Stromal cell of bone marrow (primary cell): ENCODE results near the gene NCOA1.
A peak's percentile ranks its signal among the peaks of the same experiment; 100 is the strongest.
"Not testable (repeated sequence)": the region's sequence is repeated elsewhere in the genome, so short reads cannot be mapped to it uniquely, and the experiment has no call there.

Source experiments
- DNase-seq: peaks from one replicate; pipeline ENCODE4 v3.0.0-alpha.2; 2012; ENCODE audit warnings: low read depth

NCOA1 gene

GRCh38 chr2:24579053-24579803, 88.2 kb downstream of the NCOA1 start:
- DNase-seq, result no peak

GRCh38 chr2:24580561-24580960, 89.5 kb downstream of the NCOA1 start:
- no peak for DNase-seq

DNA sequence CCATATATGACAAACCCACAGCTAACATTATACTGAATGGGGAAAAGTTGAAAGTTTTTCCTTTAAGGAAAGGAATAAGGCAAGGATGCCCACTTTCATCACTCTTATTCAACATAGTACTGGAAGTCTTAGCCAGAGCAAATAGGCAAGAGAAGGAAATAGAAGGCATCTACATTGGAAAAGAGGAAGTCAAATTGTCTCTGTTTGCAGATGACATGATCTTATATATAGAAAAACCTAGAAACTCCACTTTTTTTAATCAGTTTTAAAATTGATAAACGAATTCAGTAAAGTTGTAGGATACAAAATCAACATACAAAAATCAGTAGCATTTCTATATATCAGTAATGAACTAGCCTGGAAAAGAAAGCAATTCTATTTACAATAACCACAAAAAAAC, 90.9 kb downstream of the NCOA1 start:
- not testable (repeated sequence) for DNase-seq

DNA sequence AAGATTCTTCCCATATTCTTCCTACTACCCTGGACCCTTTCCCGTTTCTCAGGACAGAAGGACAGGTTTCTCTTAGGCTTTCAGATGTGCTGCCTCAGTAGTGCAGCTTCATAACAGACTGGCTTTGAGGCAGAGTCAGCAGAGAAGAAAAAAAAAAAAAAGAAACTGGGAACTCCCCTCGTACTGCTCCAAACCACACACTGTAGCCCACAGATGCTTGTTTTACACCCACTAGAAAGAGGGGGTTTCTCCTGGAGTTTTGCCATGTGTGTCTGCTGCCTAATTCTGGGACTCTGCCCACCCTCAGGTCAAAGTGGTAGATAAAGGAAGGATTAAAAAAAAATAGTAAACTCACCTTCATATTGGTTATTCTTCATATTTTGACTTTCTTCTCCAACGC, 95.9 kb downstream of the NCOA1 start:
- no peak for DNase-seq

DNA sequence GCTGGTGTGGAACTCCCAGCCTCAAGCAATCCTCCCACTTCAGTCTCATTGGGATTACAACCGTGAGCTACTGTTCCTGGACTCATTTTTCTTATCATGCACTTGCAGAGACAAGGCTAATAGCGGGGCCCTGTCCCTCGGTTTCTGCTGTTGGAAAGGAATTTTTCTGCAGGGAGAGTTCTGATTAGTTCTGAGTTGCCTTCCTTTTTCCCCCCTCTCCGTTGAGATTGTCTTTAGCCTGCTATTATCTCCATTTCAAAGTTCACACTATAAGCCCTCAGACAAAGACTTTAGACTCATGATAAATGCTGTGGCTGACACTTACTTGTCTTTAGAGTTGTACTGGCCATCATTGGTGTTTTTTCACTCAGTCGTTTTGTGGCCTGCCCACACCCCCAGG, 97.2 kb downstream of the NCOA1 start:
- no peak for DNase-seq

DNA sequence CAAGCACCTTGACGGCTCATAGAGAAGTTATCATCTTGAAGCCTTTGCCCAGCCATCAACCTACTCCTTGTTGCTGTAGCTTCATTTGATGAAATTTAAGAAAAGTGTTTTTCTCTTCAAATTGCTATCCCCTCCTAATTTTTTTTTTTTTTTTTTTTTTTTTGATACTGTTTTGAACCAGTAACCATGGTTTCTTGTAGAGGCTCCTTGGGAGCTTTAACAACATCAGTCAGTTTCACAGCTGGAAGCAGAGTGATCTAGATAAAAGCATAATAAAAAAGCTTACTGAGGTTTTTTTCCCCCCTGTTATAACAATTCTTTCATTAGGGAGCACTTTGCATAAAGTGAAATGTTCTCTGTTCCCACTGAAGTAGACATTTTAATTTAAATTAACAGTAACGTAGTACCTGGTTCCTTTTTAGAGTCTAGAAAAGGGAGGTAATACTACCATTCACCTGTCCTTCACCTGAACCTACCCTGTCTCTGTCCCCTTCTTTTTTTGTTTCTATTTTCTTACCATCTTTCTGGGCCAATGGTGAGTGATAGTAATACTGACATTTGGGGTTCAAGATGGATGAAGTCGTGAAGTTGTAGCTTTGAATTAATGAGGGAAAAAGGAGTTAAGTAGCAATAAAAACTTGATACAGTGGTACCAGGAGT, 101.5 kb downstream of the NCOA1 start:
- no peak for DNase-seq

- no peak for DNase-seq
Measured at GRCh38 chr2:24594283-24594682, 103.2 kb downstream of the NCOA1 start.

DNA sequence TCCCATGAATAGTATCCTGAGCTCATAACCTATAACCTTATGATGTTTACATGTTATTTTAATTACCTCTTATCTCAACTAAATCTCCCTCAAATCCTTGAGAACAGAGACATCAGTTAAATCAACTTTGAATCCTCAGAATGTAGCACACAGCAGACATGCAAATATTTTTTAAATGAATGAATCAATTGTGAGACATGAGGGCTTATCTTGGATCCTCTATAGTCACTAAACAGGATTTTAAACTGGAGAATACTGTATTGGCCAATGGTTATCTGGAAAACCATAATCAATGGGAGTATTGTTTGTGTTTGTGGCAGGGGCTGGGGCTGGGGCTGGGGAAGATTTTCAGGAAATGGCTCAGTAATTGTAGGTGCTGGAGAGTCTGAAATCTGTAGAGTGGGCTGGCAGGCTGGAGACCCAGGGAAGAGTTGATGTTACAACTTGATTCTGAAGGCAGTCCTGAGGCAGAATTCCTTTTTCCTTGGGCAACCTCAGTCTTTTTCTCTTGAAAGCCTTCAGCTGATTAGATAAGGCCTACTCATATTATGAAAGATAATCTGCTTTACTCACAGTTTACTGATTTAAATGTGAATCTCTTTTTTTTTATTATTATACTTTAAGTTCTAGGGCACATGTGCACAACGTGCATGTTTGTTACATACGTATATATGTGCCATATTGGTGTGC, 106.3 kb downstream of the NCOA1 start:
- DNase-seq, result no peak

- not testable (repeated sequence) for DNase-seq
Measured at GRCh38 chr2:24600140-24600539, 109.1 kb downstream of the NCOA1 start.

DNA sequence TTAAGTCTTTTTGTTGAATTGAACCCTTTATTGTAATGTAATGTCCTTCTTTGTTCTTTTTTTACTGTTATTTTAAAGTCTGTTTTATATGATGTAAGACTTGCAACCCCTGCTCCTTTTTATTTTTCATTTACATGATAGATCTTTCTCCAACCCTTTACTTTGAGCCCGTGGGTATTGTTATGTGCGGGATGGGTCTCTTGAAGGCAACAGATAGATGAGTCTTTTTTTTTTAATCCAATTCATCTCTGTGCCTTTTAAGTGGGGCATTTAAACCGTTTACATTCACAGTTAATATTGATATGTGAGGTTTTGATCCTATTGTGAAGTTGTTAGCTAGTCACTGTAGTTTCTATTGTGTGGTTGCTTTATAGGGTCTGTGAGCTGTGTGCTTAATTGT, 120.6 kb downstream of the NCOA1 start:
- no peak for DNase-seq

GRCh38 chr2:24613154-24613814, 122.2 kb downstream of the NCOA1 start:
- peak; percentile 3 for DNase-seq

DNA sequence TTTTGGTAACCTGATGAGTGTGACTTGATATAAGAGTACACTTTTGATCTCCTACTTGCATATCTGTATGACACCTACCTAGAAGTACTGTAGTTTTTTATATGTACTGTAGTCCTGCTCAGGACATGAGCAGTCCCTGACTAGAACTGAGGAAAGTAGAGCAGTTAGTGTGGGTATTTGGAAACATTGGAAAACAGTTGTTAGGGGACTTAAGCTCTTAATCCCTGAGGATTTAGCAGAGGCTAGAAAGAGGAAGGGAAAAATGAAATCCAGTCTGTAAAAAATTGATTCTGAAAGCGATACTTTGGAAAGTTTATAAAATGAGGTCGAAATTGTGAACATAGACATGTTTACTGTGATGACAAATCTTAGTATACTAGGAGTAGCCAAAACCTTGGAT, 125.6 kb downstream of the NCOA1 start:
- DNase-seq, result no peak

GRCh38 chr2:24617424-24617823, 126.4 kb downstream of the NCOA1 start:
- no peak for DNase-seq

DNA sequence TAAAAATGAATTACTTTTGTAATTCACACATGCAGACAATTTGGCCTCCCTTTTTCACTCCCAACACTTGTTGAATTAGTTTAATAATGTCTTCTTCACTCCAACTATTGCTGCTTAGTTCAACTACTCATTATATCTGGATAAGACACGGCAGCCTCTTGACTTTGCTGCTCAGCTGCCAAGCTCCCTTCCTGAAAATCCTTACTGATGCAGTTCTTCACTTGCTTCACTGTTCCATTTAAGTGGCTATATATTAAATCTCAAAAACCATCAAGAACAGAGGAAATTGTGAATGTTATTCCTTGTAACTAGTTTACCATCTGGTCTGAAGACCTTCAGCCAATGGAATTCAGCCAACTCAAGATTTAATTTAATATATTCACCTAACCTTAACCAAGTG, 127.1 kb downstream of the NCOA1 start:
- no peak for DNase-seq

- DNase-seq, result no peak
Measured at GRCh38 chr2:24618680-24619079, 127.6 kb downstream of the NCOA1 start.

DNA sequence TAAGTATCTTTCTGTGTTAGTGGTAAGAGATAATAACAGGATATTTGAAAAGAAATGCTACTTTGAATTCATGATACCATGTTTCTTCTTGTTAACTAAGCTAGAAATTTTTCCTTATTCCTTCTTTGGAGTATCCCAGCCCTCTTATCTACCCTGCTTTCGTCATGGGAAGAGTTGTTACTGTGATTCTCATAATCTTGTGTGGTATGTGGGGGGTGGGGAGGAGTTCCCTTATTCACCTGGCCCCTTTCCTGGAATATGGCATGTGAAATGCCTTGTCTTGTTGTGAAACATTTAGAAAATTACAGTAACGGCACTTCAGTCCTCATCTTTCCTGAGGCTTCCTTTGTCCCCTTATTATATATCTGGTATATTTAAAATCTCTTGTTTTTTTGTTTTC, 129.9 kb downstream of the NCOA1 start:
- no peak for DNase-seq

- DNase-seq, result no peak
Measured at GRCh38 chr2:24621779-24622538, 130.9 kb downstream of the NCOA1 start.

DNA sequence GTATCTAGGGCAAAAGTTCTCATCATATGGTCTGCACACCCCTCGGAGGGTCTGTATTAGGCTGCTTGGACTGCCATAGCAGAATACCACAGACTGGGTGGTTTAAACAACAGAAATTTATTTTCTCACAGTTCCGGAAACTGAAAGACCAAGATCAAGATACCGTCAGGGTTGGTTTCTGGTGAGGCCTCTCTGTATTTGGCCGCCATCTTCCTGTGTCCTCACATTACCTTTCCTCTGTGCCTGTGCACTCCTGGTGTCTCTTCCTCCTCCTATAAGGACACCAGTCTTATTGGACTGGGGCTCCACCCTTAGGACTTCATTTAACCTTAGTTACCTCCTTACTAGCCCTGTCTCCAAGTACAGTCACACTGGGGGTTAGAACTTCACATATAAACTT, 132.5 kb downstream of the NCOA1 start:
- no peak for DNase-seq

DNA sequence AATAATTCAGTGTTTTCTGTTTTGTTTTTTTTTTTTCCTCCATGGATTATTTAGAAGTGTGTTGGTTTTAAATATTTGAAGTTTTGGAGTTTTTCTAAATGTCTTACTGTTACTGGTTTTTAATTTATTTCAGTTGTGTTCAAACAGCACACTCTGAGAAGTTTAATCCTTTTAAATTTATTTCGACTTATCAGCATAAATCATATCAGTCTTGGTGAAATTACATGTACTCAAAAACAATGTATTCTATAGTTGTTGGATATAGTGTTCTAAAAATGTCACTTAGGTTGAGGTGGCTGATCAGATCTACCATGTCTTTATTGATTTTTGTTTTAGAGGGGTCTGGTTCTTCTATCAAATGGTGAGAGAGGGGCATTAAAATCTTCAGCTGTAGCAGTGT, 134.7 kb downstream of the NCOA1 start:
- DNase-seq, result no peak

GRCh38 chr2:24626131-24626530, 135.1 kb downstream of the NCOA1 start:
- no peak for DNase-seq

- no peak for DNase-seq
Measured at GRCh38 chr2:24628746-24629145, 137.7 kb downstream of the NCOA1 start.

- DNase-seq, result no peak
Measured at GRCh38 chr2:24632172-24632571, 141.1 kb downstream of the NCOA1 start.
